Thoracic aorta (tissue), 2 donors: ENCODE data around the gene SPOP. TPM values are rescaled to one million over a fixed set of nuclear protein-coding genes. Genes with fewer than 3 reads are reported as not detected.
A peak's percentile ranks its signal among the peaks of the same experiment; 100 is the strongest.

Source experiments
- ATAC-seq: fragments of 150-250 bp; one replicate; pipeline ENCODE4 v1.8.0; 2017; ENCODE audit warnings: low read depth; ENCODE audit not compliant: insufficient number of reproducible peaks, low FRiP score
- DNase-seq: peaks from one replicate; pipeline ENCODE4 v3.0.0-alpha.2; 2020; ENCODE audit warnings: low spot score
- H3K27ac ChIP-seq, 2 donors: fragments of 200-600 bp; sonication (generic); 1 replicate in 1 of 2; 2 replicates in 1 of 2; pipeline ENCODE4 v1.5.1; 2016; ENCODE audit warnings: mild to moderate bottlenecking in 2 of 2, moderate library complexity in 2 of 2
- H3K27me3 ChIP-seq: fragments of 200-600 bp; sonication (generic); replicated peaks from 2 replicates; pipeline ENCODE4 v1.6.0; 2016; ENCODE audit warnings: mild to moderate bottlenecking; ENCODE audit not compliant: insufficient read depth
- H3K36me3 ChIP-seq: fragments of 200-600 bp; sonication (generic); one replicate; pipeline ENCODE4 v1.5.1; 2016
- H3K4me1 ChIP-seq, 2 donors: fragments of 200-600 bp; sonication (generic); 1 replicate in 1 of 2; 2 replicates in 1 of 2; pipeline versions ENCODE4 v1.5.1 to v1.6.0; 2016; ENCODE audit warnings: low read depth in 2 of 2, mild to moderate bottlenecking in 1 of 2; ENCODE audit not compliant: control insufficient read depth in 1 of 2
- H3K4me3 ChIP-seq: fragments of 200-600 bp; sonication (generic); 2 replicates; pipeline ENCODE4 v1.5.1; 2016; ENCODE audit warnings: mild to moderate bottlenecking
- H3K9me3 ChIP-seq: fragments of 200-600 bp; sonication (generic); 2 replicates; pipeline ENCODE4 v1.5.1; 2016
- total RNA-seq, 2 donors: library from RNA; depleted of rRNA; stranded (reverse); fragments of >200 nt; gene quantifications; one replicate each; pipeline versions ENCODE4 v1.1.0 to v1.2.3, GENCODE V29; 2016
- TF ChIP-seq, protein P1 (sequence below): fragments of 200-600 bp; sonication (generic); IDR thresholded peaks from one replicate; pipeline ENCODE4 v1.5.1; 2019; ENCODE audit warnings: antibody characterized with exemption

SPOP gene
- total RNA-seq, 2 donors from 2014 or later = 97.7 to 123 TPM

- no peak for ATAC-seq
- Histone ChIP-seq H3K4me3 (no peak overlapping the region), H3K36me3 (peaks cover 37% of the 10 kb centered on the region), H3K27me3 (no peaks in the 10 kb centered on the region), H3K27ac (peak overlapping the region in 1 of 2 donors; percentile 56), H3K4me1 (peaks cover 26 to 37% of the 10 kb centered on the region in 2 donors), H3K9me3 (no peaks in the 10 kb centered on the region)
- TF ChIP-seq, protein P1, sequence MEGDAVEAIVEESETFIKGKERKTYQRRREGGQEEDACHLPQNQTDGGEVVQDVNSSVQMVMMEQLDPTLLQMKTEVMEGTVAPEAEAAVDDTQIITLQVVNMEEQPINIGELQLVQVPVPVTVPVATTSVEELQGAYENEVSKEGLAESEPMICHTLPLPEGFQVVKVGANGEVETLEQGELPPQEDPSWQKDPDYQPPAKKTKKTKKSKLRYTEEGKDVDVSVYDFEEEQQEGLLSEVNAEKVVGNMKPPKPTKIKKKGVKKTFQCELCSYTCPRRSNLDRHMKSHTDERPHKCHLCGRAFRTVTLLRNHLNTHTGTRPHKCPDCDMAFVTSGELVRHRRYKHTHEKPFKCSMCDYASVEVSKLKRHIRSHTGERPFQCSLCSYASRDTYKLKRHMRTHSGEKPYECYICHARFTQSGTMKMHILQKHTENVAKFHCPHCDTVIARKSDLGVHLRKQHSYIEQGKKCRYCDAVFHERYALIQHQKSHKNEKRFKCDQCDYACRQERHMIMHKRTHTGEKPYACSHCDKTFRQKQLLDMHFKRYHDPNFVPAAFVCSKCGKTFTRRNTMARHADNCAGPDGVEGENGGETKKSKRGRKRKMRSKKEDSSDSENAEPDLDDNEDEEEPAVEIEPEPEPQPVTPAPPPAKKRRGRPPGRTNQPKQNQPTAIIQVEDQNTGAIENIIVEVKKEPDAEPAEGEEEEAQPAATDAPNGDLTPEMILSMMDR = no peak
- DNase-seq = no peak
Observed at GRCh38 chr17:49598918-49599317, 79.0 kb downstream of the SPOP start.

GRCh38 chr17:49597928-49598655 is 79.8 kb downstream of the SPOP start:
- peak overlapping the region; percentile 29 for H3K4me3 ChIP-seq
- H3K9me3 ChIP-seq = no peaks in the 10 kb centered on the region
- H3K36me3 ChIP-seq = peaks cover 37% of the 10 kb centered on the region
- no peaks in the 10 kb centered on the region for H3K27me3 ChIP-seq
- H3K27ac ChIP-seq = peak overlapping the region; percentile 45 to 56
- DNase-seq (no peak), ATAC-seq (no peak)
- TF ChIP-seq, protein P1 = no peak
- peaks cover 18 to 29% of the 10 kb centered on the region in 2 donors for H3K4me1 ChIP-seq

- ATAC-seq = no peak
- Histone ChIP-seq H3K4me3 (no peak overlapping the region), H3K9me3 (no peaks in the 10 kb centered on the region), H3K4me1 (peaks cover 11 to 23% of the 10 kb centered on the region in 2 donors), H3K27ac (peak overlapping the region in 1 of 2 donors; percentile 56), H3K36me3 (peaks cover 32% of the 10 kb centered on the region), H3K27me3 (no peaks in the 10 kb centered on the region)
- TF ChIP-seq, protein P1 = no peak
- no peak for DNase-seq
Observed at GRCh38 chr17:49597436-49597835, 80.5 kb downstream of the SPOP start.

GRCh38 chr17:49596613-49597244 is 81.2 kb downstream of the SPOP start:
- Histone ChIP-seq H3K4me3 (no peak overlapping the region), H3K27ac (no peak overlapping the region), H3K36me3 (peaks cover 27% of the 10 kb centered on the region), H3K4me1 (peaks cover 7 to 18% of the 10 kb centered on the region in 2 donors), H3K27me3 (no peaks in the 10 kb centered on the region), H3K9me3 (no peaks in the 10 kb centered on the region)
- TF ChIP-seq, protein P1 = no peak
- no peak for ATAC-seq
- DNase-seq = no peak

GRCh38 chr17:49595980-49596379 is 81.9 kb downstream of the SPOP start:
- H3K9me3 ChIP-seq = no peaks in the 10 kb centered on the region
- H3K36me3 ChIP-seq = peaks cover 24% of the 10 kb centered on the region
- TF ChIP-seq, protein P1 = no peak
- H3K27ac ChIP-seq = no peak overlapping the region
- no peak overlapping the region for H3K4me3 ChIP-seq
- no peak for ATAC-seq
- H3K4me1 ChIP-seq = peaks cover 7 to 18% of the 10 kb centered on the region in 2 donors
- H3K27me3 ChIP-seq = no peaks in the 10 kb centered on the region
- no peak for DNase-seq
